Suppressor macrophage treated with lipopolysaccharide for 4 hours (primary cell): ENCODE data around the gene PTPRR.
"Not testable (repeated sequence)": the region's sequence is repeated elsewhere in the genome, so short reads cannot be mapped to it uniquely, and the experiment has no call there.

Experiments
- DNase-seq: peaks from one replicate; pipeline ENCODE4 v3.0.0-alpha.2; 2020

The PTPRR gene

GRCh38 chr12:70739756-70740155 is 180.8 kb downstream of the PTPRR start:
- no peak for DNase-seq

- DNase-seq, result no peak
Measured at GRCh38 chr12:70736351-70737133, 184.0 kb downstream of the PTPRR start.

GRCh38 chr12:70735197-70735596 is 185.3 kb downstream of the PTPRR start:
- DNase-seq, result not testable (repeated sequence)

- peak; percentile 48 for DNase-seq
Measured at GRCh38 chr12:70733385-70733784, 187.2 kb downstream of the PTPRR start.

- DNase-seq, result no peak
Measured at GRCh38 chr12:70732287-70732686, 188.3 kb downstream of the PTPRR start.

- no peak for DNase-seq
Measured at GRCh38 chr12:70730675-70731180, 189.8 kb downstream of the PTPRR start.

GRCh38 chr12:70724444-70724843 is 196.1 kb downstream of the PTPRR start:
- no peak for DNase-seq

GRCh38 chr12:70722584-70723343 is 197.8 kb downstream of the PTPRR start:
- DNase-seq, result no peak

GRCh38 chr12:70721656-70722357 is 198.7 kb downstream of the PTPRR start:
- no peak for DNase-seq

- no peak for DNase-seq
Measured at GRCh38 chr12:70721216-70721615, 199.3 kb downstream of the PTPRR start.

GRCh38 chr12:70719672-70720420 is 200.7 kb downstream of the PTPRR start:
- DNase-seq, result peak; percentile 37

- no peak for DNase-seq
Measured at GRCh38 chr12:70719071-70719470, 201.5 kb downstream of the PTPRR start.

GRCh38 chr12:70711831-70712230 is 208.7 kb downstream of the PTPRR start:
- no peak for DNase-seq

GRCh38 chr12:70709022-70709421 is 211.5 kb downstream of the PTPRR start:
- no peak for DNase-seq

GRCh38 chr12:70706611-70707010 is 213.9 kb downstream of the PTPRR start:
- DNase-seq, result no peak

- no peak for DNase-seq
Measured at GRCh38 chr12:70698345-70698744, 222.2 kb downstream of the PTPRR start.

- no peak for DNase-seq
Measured at GRCh38 chr12:70695361-70696023, 225.0 kb downstream of the PTPRR start.

GRCh38 chr12:70692681-70693288 is 227.8 kb downstream of the PTPRR start:
- DNase-seq, result no peak

GRCh38 chr12:70691018-70691672 is 229.4 kb downstream of the PTPRR start:
- DNase-seq, result no peak

GRCh38 chr12:70686907-70687306 is 233.6 kb downstream of the PTPRR start:
- DNase-seq, result no peak

GRCh38 chr12:70686299-70686698 is 234.2 kb downstream of the PTPRR start:
- no peak for DNase-seq
